GM23248 (cell line): Measurements from ENCODE around the gene PARK7. TPM values are rescaled to one million over a fixed set of nuclear protein-coding genes. Genes with fewer than 3 reads are reported as not detected.

ENCODE experiments used
- DNase-seq: peaks from one replicate; pipeline ENCODE4 v3.0.0-alpha.2; 2015
- H2AFZ ChIP-seq: fragments of 200-600 bp; sonication (generic); 2 replicates; pipeline ENCODE4 v1.6.1; 2016; ENCODE audit warnings: antibody characterized with exemption
- H3F3A ChIP-seq: fragments of 200-600 bp; sonication (generic); 2 replicates; pipeline ENCODE4 v1.6.1; 2016; ENCODE audit warnings: mild to moderate bottlenecking, antibody characterized with exemption, mixed run types; ENCODE audit not compliant: insufficient read depth
- H3K27ac ChIP-seq: fragments of 200-600 bp; sonication (generic); 2 replicates; pipeline ENCODE4 v1.5.1; 2016; ENCODE audit warnings: mild to moderate bottlenecking
- H3K27me3 ChIP-seq: fragments of 200-600 bp; sonication (generic); replicated peaks from 2 replicates; pipeline ENCODE4 v1.6.1; 2016; ENCODE audit warnings: mild to moderate bottlenecking; ENCODE audit not compliant: insufficient read depth
- H3K36me3 ChIP-seq: fragments of 200-600 bp; sonication (generic); 2 replicates; pipeline ENCODE4 v1.6.1; 2016; ENCODE audit warnings: low read depth, mild to moderate bottlenecking
- H3K4me1 ChIP-seq: fragments of 200-600 bp; sonication (generic); 2 replicates; pipeline ENCODE4 v1.6.1; 2016; ENCODE audit warnings: mild to moderate bottlenecking; ENCODE audit not compliant: insufficient read depth
- H3K4me2 ChIP-seq: fragments of 200-600 bp; sonication (generic); one replicate; pipeline ENCODE4 v1.6.1; 2016; ENCODE audit warnings: mild to moderate bottlenecking; ENCODE audit not compliant: unreplicated experiment
- H3K4me3 ChIP-seq: fragments of 200-600 bp; sonication (generic); 2 replicates; pipeline ENCODE4 v1.5.1; 2016; ENCODE audit warnings: mild to moderate bottlenecking
- H3K79me2 ChIP-seq: fragments of 200-600 bp; sonication (generic); 2 replicates; pipeline ENCODE4 v1.6.1; 2016; ENCODE audit warnings: mild to moderate bottlenecking; ENCODE audit not compliant: insufficient read depth
- H3K9ac ChIP-seq: fragments of 200-600 bp; sonication (generic); 2 replicates; pipeline ENCODE4 v1.6.1; 2016; ENCODE audit warnings: mild to moderate bottlenecking
- H3K9me2 ChIP-seq: fragments of 200-600 bp; sonication (generic); 2 replicates; pipeline ENCODE4 v1.6.1; 2016; ENCODE audit warnings: mixed run types, mild to moderate bottlenecking, moderate library complexity; ENCODE audit not compliant: insufficient read depth
- H3K9me3 ChIP-seq: fragments of 200-600 bp; sonication (generic); one replicate; pipeline ENCODE4 v1.6.1; 2017; ENCODE audit warnings: low read depth
- H4K20me1 ChIP-seq: fragments of 200-600 bp; sonication (generic); 2 replicates; pipeline ENCODE4 v1.6.0; 2016; ENCODE audit not compliant: insufficient read depth
- EZH2 ChIP-seq: fragments of 200-600 bp; sonication (generic); IDR thresholded peaks from 2 replicates; pipeline ENCODE4 v1.6.1; 2018; ENCODE audit warnings: antibody characterized with exemption, mild to moderate bottlenecking; ENCODE audit not compliant: insufficient read depth, poor library complexity, severe bottlenecking
- EZH2phosphoT487 ChIP-seq: fragments of 200-600 bp; sonication (generic); IDR thresholded peaks from 2 replicates; pipeline ENCODE4 v1.6.1; 2018; ENCODE audit warnings: antibody characterized with exemption, moderate library complexity, mild to moderate bottlenecking, low read depth; ENCODE audit not compliant: insufficient read depth
- WGBS, 2 experiments: methylation state at CpG; one replicate each; pipeline ENCODE4 v1.1.6; 2015 to 2017; ENCODE audit warnings: low lambda C conversion rate in 2 of 2, low coverage in 1 of 2; ENCODE audit errors: missing lambda C conversion rate in 2 of 2; 5-methylcytosine and 5-hydroxymethylcytosine counted together
- in situ Hi-C: fragments of 300-500 bp; cut with MboI; formaldehyde crosslinking; loops from 2 replicates; pipeline ENCODE4 v1.15.0; 2020
- polyA plus RNA-seq: library from polyadenylated mRNA; unstranded; fragments of >200 nt; fragmentation: Nextera tagmentation; extraction: Ambion mirVana; gene quantifications from 2 replicates; pipeline ENCODE4 v1.2.1, GENCODE V29; 2016
- total RNA-seq: library from RNA; depleted of rRNA; stranded (reverse); fragments of >200 nt; shearing (Covaris generic); gene quantifications from 2 replicates; pipeline ENCODE4 v1.2.3, GENCODE V29; 2014

Gene PARK7
- total and polyA plus RNA-seq, 2 experiments from 2014 or later = 191 to 514 TPM

DNA sequence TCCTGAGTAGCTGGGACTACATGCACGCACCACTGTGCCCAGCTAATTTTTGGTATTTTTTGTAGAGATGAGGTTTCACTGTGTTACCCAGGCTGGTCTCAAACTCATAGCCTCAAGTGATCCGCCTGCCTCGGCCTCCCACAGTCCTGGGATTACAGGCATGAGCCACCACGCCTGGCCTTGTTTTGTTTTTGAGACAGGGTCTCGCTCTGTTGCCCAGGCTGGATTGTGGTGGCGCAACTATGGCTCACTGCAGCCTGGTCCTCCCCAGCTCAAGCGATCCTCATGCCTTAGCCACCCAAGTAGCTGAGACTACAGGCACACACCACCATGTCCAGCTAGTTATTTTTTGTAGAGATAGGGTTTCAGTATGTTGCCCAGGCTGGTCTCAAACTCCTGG, 26.0 kb downstream of the PARK7 start:
- H4K20me1 ChIP-seq = no peaks in the 10 kb centered on the region
- H3K27ac ChIP-seq = no peak overlapping the region
- H3K9me2 ChIP-seq = no peaks in the 10 kb centered on the region
- peaks cover 5% of the 10 kb centered on the region for H3F3A ChIP-seq
- in situ Hi-C loops = loop anchor here (10.0 kb wide), 1 partner anchor 327 kb away; the partner anchor contains the start of gene SLC45A1
- no peak overlapping the region for H3K9ac ChIP-seq
- no peaks in the 10 kb centered on the region for H3K27me3 ChIP-seq
- no peak overlapping the region for H3K4me3 ChIP-seq
- DNase-seq = no peak
- peaks cover 21% of the 10 kb centered on the region; the same call in 1 of the 2 replicates for H3K36me3 ChIP-seq
- H3K4me2 ChIP-seq = no peak overlapping the region
- TF ChIP-seq EZH2phosphoT487 (no peak), EZH2 (no peak)
- peaks cover 7% of the 10 kb centered on the region; the same call in 1 of the 2 replicates for H3K4me1 ChIP-seq
- 97 to 99% methylated on average over 7 of the region's 7 CpGs for WGBS, 2 experiments
- no peak overlapping the region for H2AFZ ChIP-seq
- 0 out of 2 replicates have a peak, but pooled peaks cover 2% of the 10 kb centered on the region for H3K79me2 ChIP-seq
- H3K9me3 ChIP-seq = no peaks in the 10 kb centered on the region

DNA sequence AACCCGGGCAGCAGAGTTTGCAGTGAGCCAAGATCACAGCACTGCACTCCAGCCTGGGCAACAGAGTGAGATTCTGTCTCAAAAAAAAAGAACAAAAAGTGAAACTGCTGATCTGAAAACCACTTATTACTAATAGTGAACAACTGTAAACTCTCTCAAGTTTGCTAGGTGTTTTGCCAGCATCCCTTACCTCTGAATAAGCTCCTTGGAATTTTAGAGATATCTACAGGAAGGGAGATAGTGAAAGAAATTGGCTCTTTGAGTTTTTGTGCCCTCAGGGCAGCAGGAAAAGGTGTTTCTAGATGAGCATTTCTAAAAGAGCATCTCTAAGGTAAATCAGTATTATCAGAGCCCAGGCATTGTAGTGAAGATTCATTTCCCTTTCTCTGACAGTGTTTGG, 27.1 kb downstream of the PARK7 start:
- no peaks in the 10 kb centered on the region for H4K20me1 ChIP-seq
- H3F3A ChIP-seq = peaks cover 3% of the 10 kb centered on the region
- H3K4me2 ChIP-seq = no peak overlapping the region
- in situ Hi-C loops = loop anchor here (10.0 kb wide), 1 partner anchor 326 kb away; the partner anchor contains the start of gene SLC45A1
- no peak overlapping the region for H3K27ac ChIP-seq
- WGBS, 2 experiments = 96 to 100% methylated on average over 1 of the region's 1 CpG
- H3K79me2 ChIP-seq = no peaks in the 10 kb centered on the region
- no peak overlapping the region for H2AFZ ChIP-seq
- H3K4me3 ChIP-seq = no peak overlapping the region
- H3K9me3 ChIP-seq = no peaks in the 10 kb centered on the region
- H3K4me1 ChIP-seq = peaks cover 7% of the 10 kb centered on the region; the same call in 1 of the 2 replicates
- no peaks in the 10 kb centered on the region for H3K9me2 ChIP-seq
- DNase-seq = peak; percentile 26
- no peaks in the 10 kb centered on the region for H3K27me3 ChIP-seq
- TF ChIP-seq EZH2 = no peak
- TF ChIP-seq EZH2phosphoT487 = no peak
- no peak overlapping the region for H3K9ac ChIP-seq
- peaks cover 14% of the 10 kb centered on the region; the same call in 1 of the 2 replicates for H3K36me3 ChIP-seq

DNA sequence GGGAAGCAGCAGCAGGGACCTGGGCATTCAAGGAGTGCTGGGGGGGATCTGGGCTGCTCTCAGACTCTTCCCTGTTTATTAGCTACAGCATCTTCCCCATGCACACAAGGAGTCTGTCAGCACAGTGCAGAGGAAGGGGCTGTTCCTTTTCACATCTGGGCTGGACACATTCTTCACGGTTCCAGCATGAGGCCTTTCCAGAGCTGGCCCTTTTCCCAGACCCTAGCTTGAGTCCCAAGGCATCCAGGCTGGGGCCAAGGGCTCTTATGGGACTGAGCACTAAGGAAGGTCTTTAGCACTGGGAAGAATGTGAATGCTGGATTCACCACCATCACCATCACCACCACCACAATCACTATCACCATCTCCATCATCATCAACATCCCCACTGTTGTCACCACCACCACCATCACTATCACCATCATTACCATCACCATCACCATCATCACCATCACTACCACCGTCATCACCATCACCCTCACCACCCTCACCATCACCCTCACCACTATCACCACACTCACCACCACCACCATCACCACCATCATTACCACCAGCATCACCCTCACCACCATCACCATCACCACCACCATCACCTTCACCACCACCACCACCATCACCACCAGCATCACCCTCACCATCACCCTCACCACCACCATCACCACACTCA, 28.4 kb downstream of the PARK7 start:
- peaks cover 14% of the 10 kb centered on the region for H3F3A ChIP-seq
- H3K4me1 ChIP-seq = peaks cover 15% of the 10 kb centered on the region
- no peak overlapping the region for H3K27ac ChIP-seq
- no peak for DNase-seq
- 0 to 53% methylated on average over 1 to 2 of the region's 2 CpGs for WGBS, 2 experiments
- no peak overlapping the region for H3K4me3 ChIP-seq
- H3K9me2 ChIP-seq = no peaks in the 10 kb centered on the region
- TF ChIP-seq EZH2 = no peak
- no peak for TF ChIP-seq EZH2phosphoT487
- H3K9ac ChIP-seq = no peak overlapping the region
- in situ Hi-C loops = loop anchor here (10.0 kb wide), 1 partner anchor 325 kb away; the partner anchor contains the start of gene SLC45A1
- H3K36me3 ChIP-seq = peaks cover 10% of the 10 kb centered on the region; the same call in 1 of the 2 replicates
- H3K4me2 ChIP-seq = no peak overlapping the region
- no peak overlapping the region for H2AFZ ChIP-seq
- no peaks in the 10 kb centered on the region for H3K27me3 ChIP-seq
- no peaks in the 10 kb centered on the region for H4K20me1 ChIP-seq
- no peaks in the 10 kb centered on the region for H3K79me2 ChIP-seq
- no peaks in the 10 kb centered on the region for H3K9me3 ChIP-seq

DNA sequence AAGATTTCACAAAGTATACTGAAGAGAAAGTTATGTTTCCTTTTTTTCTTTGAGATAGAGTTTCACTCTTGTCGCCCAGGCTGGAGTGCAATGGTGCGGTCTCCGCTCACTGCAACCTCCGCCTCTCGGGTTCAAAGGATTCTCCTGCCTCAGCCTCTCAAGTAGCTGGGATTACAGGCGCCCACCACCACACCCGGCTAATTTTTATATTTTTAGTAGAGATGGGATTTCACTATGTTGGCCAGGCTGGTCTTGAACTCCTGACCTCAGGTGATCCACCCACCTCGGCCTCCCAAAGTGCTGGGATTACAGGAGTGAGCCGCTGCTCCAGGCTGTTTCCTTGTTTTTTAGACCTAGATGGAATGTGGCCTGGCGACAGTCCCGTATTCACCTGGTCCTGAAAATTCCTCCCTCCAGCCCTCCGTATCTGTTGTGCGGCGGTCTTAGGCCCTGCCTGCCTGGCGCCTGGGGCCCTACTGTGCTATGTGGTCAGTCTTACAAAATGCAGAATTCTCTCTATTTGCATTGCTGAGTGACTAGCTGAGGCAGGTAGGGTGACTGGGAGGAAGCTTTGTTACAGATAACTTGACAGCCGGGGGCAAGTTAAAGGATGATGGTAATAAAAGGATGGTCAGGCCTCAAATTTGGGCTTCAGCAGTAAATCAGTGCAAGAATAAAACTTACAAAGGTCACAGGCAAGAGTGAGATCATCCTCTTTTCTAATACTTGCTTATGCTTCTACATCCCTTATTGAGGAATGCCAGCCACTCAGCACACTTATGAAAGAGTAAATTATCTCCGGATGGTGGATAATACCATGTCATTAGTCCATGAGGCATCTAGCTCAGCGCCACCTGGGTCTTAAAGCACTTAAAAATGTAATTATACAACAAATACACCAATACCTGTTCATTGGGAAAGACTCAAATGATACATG, 30.3 kb downstream of the PARK7 start:
- H3K9me3 ChIP-seq = no peaks in the 10 kb centered on the region
- peak; percentile 24 for DNase-seq
- WGBS, 2 experiments = 90 to 91% methylated on average over 18 of the region's 18 CpGs
- no peaks in the 10 kb centered on the region for H4K20me1 ChIP-seq
- in situ Hi-C loops = no loop called here
- H3K27me3 ChIP-seq = no peaks in the 10 kb centered on the region
- no peak overlapping the region for H3K4me3 ChIP-seq
- H3K4me2 ChIP-seq = no peak overlapping the region
- H3K4me1 ChIP-seq = peaks cover 15% of the 10 kb centered on the region
- no peaks in the 10 kb centered on the region for H3K36me3 ChIP-seq
- peaks cover 14% of the 10 kb centered on the region for H3F3A ChIP-seq
- H2AFZ ChIP-seq = no peak overlapping the region
- no peak for TF ChIP-seq EZH2
- TF ChIP-seq EZH2phosphoT487 = no peak
- H3K9ac ChIP-seq = no peak overlapping the region
- H3K27ac ChIP-seq = no peak overlapping the region
- H3K9me2 ChIP-seq = no peaks in the 10 kb centered on the region
- H3K79me2 ChIP-seq = no peaks in the 10 kb centered on the region
